Esophagus squamous epithelium (tissue), 4 donors: ENCODE data around the gene TARS2.

Experiments
- CTCF ChIP-seq, 6 experiments: fragments of 450-650 bp in 4 of 6; fragments of 200-600 bp in 2 of 6; sonication (generic) in 2 of 6; IDR thresholded peaks; one replicate each; pipeline ENCODE4 v1.5.1; 2016 to 2019; ENCODE audit warnings: antibody characterized with exemption in 6 of 6, mild to moderate bottlenecking in 4 of 6, moderate library complexity in 4 of 6
- POLR2A ChIP-seq, 4 donors: fragments of 450-650 bp; IDR thresholded peaks; one replicate each; pipeline ENCODE4 v1.6.1; 2017; ENCODE audit warnings: antibody characterized with exemption in 4 of 4, mild to moderate bottlenecking in 4 of 4, moderate library complexity in 3 of 4

GRCh38 chr1:150536836-150537731 is 49.9 kb downstream of the TARS2 start:
- TF ChIP-seq POLR2A (IDR thresholded peaks at IDR 0.05): no peak
- peak in 1 of 6 experiments; percentile 5 for TF ChIP-seq CTCF (IDR thresholded peaks at IDR 0.05)
